GM12878 (cell line): ENCODE data around the gene ZNF22. TPM values are rescaled to one million over a fixed set of nuclear protein-coding genes. Genes with fewer than 3 reads are reported as not detected.

Experiments
- ATAC-seq: fragments of 200-7000 bp; cut with Tn5 transposase; 3 replicates; pipeline ENCODE4 v1.9.1; 2020; ENCODE audit warnings: mild to moderate bottlenecking, moderate library complexity
- BruUV-seq: library from RNA; stranded (reverse); fragments of 400-500 nt; replicated peaks from 2 replicates; lab custom pipeline; 2021; lab: Mats Ljungman, UMichigan
- CTCF ChIA-PET: fragments of 300-600 bp; sonication (Branson Sonifier 250); formaldehyde crosslinking; extraction: SDS; loops from one replicate; lab custom pipeline; 2021; ENCODE audit warnings: inconsistent platforms; lab: Yijun Ruan, JAX
- POLR2A ChIA-PET: fragments of 350-600 bp; formaldehyde crosslinking; extraction: SDS; loops from one replicate; lab custom pipeline; 2021; ENCODE audit warnings: inconsistent platforms; lab: Charles Lee
- RAD21 ChIA-PET: fragments of 300-600 bp; sonication (Branson Sonifier 250); formaldehyde crosslinking; loops from one replicate; lab custom pipeline; 2023; ENCODE audit warnings: antibody characterized with exemption; ENCODE audit not compliant: unreplicated experiment; lab: Charles Lee
- SMC1A ChIA-PET: fragments of 300-600 bp; sonication (Branson Sonifier 250); formaldehyde crosslinking; loops from one replicate; lab custom pipeline; 2023; ENCODE audit not compliant: unreplicated experiment, uncharacterized antibody; lab: Charles Lee
- DNase-seq: peaks from one replicate; pipeline ENCODE4 v3.0.0-alpha.2; 2011; ENCODE audit warnings: low read depth, low spot score
- FAIRE-seq: peaks from 3 replicates; lab custom pipeline; 2011; peaks lifted over from hg19 to GRCh38; lab: Jason Lieb, UNC
- H2AFZ ChIP-seq: 2 replicates; pipeline ENCODE4 v1.6.0; 2011; ENCODE audit warnings: low read depth, low read length, control low read depth; ENCODE audit not compliant: control insufficient read depth
- H3K27ac ChIP-seq: 2 replicates; pipeline ENCODE4 v1.5.1; 2011; ENCODE audit warnings: control low read depth; ENCODE audit not compliant: control insufficient read depth, insufficient read depth
- H3K27me3 ChIP-seq, 2 experiments: replicated peaks in 1 of 2; 2 replicates each; pipeline versions ENCODE4 v1.6.0 to v1.6.1; 2011; ENCODE audit warnings: low read length in 1 of 2; ENCODE audit not compliant: control insufficient read depth in 2 of 2, insufficient read depth in 2 of 2
- H3K36me3 ChIP-seq, 2 experiments: 2 replicates each; pipeline ENCODE4 v1.5.1; 2011; ENCODE audit warnings: low read length in 1 of 2; ENCODE audit not compliant: control insufficient read depth in 2 of 2, insufficient read depth in 2 of 2
- H3K4me1 ChIP-seq: 2 replicates; pipeline ENCODE4 v1.6.1; 2011; ENCODE audit warnings: mild to moderate bottlenecking, low read length, moderate library complexity, mixed read lengths; ENCODE audit not compliant: control insufficient read depth, insufficient read depth
- H3K4me2 ChIP-seq: 2 replicates; pipeline ENCODE4 v1.6.0; 2011; ENCODE audit warnings: control low read depth; ENCODE audit not compliant: control insufficient read depth, insufficient read depth
- H3K4me3 ChIP-seq: fragments of 200-600 bp; sonication (generic); 2 replicates; pipeline ENCODE4 v1.5.1; 2016
- H3K79me2 ChIP-seq: 2 replicates; pipeline ENCODE4 v1.6.0; 2011; ENCODE audit warnings: low read length; ENCODE audit not compliant: control insufficient read depth, insufficient read depth
- H3K9ac ChIP-seq: 2 replicates; pipeline ENCODE4 v1.8.0; 2011; ENCODE audit warnings: low read length, control low read depth, mixed read lengths; ENCODE audit not compliant: control insufficient read depth, insufficient read depth
- H3K9me3 ChIP-seq: replicated peaks from 3 replicates; pipeline ENCODE4 v1.5.1; 2011; ENCODE audit warnings: mild to moderate bottlenecking, low read length; ENCODE audit not compliant: control insufficient read depth, insufficient read depth
- H4K20me1 ChIP-seq: 2 replicates; pipeline ENCODE4 v1.6.0; 2011; ENCODE audit not compliant: control insufficient read depth, insufficient read depth
- CBX3 ChIP-seq: fragments of 200-600 bp; sonication (generic); IDR thresholded peaks from 2 replicates; pipeline ENCODE4 v1.6.1; 2016; ENCODE audit warnings: low read depth, borderline replicate concordance
- CHD4 ChIP-seq: fragments of 200-600 bp; sonication (generic); IDR thresholded peaks from 2 replicates; pipeline ENCODE4 v1.6.1; 2016; ENCODE audit warnings: mild to moderate bottlenecking
- IRF5 ChIP-seq: fragments of 450-650 bp; IDR thresholded peaks from 2 replicates; pipeline ENCODE4 v1.6.1; 2017; ENCODE audit warnings: borderline replicate concordance
- KDM1A ChIP-seq: fragments of 200-600 bp; sonication (generic); IDR thresholded peaks from 2 replicates; pipeline ENCODE4 v1.6.1; 2016; ENCODE audit warnings: borderline replicate concordance
- LARP7 ChIP-seq: fragments of 450-650 bp; IDR thresholded peaks from 2 replicates; pipeline ENCODE4 v1.6.1; 2017; ENCODE audit warnings: mild to moderate bottlenecking
- MEF2A ChIP-seq: IDR thresholded peaks from 2 replicates; pipeline ENCODE4 v1.6.1; 2011; ENCODE audit warnings: low read depth, mild to moderate bottlenecking, low read length, moderate library complexity; ENCODE audit not compliant: insufficient read depth
- MTA3 ChIP-seq: IDR thresholded peaks from 2 replicates; pipeline ENCODE4 v1.6.1; 2012; ENCODE audit warnings: low read length, inconsistent platforms, borderline replicate concordance
- NBN ChIP-seq: fragments of 450-650 bp; IDR thresholded peaks from 2 replicates; pipeline ENCODE4 v1.6.1; 2016
- NFYB ChIP-seq: IDR thresholded peaks from 2 replicates; pipeline ENCODE4 v1.6.1; 2011; ENCODE audit warnings: low read depth, mild to moderate bottlenecking, low read length, improper control_type of control experiment, moderate library complexity; ENCODE audit not compliant: insufficient read depth
- RELA ChIP-seq: fragments of 450-650 bp; IDR thresholded peaks from 2 replicates; pipeline ENCODE4 v1.8.0; 2014; ENCODE audit warnings: borderline replicate concordance; ENCODE audit not compliant: partially characterized antibody
- SMC3 ChIP-seq: IDR thresholded peaks from 2 replicates; pipeline ENCODE4 v1.6.1; 2011; ENCODE audit warnings: low read length, improper control_type of control experiment, borderline replicate concordance
- TARDBP ChIP-seq: IDR thresholded peaks from 2 replicates; pipeline ENCODE4 v1.6.1; 2016; ENCODE audit warnings: borderline replicate concordance
- USF2 ChIP-seq: IDR thresholded peaks from 2 replicates; pipeline ENCODE4 v1.6.1; 2011; ENCODE audit warnings: low read depth, low read length, improper control_type of control experiment, borderline replicate concordance
- YY1 ChIP-seq: IDR thresholded peaks from 2 replicates; pipeline ENCODE4 v1.6.1; 2011; ENCODE audit warnings: low read depth, mild to moderate bottlenecking, low read length
- ZBTB4 ChIP-seq: fragments of 450-650 bp; formaldehyde crosslinking; IDR thresholded peaks from 2 replicates; pipeline ENCODE4 v1.4.0; 2022; ENCODE audit warnings: mild to moderate bottlenecking, moderate library complexity
- ZBTB40 ChIP-seq: fragments of 450-650 bp; IDR thresholded peaks from 2 replicates; pipeline ENCODE4 v1.6.1; 2016; ENCODE audit warnings: mild to moderate bottlenecking, moderate library complexity, borderline replicate concordance
- WGBS: methylation state at CpG from one replicate; pipeline ENCODE4 v1.1.6; 2016; ENCODE audit warnings: low lambda C conversion rate; ENCODE audit not compliant: insufficient replicate concordance, insufficient coverage; ENCODE audit errors: missing lambda C conversion rate; 5-methylcytosine and 5-hydroxymethylcytosine counted together
- in situ Hi-C: fragments of 300-500 bp; cut with MboI; formaldehyde crosslinking; loops from 9 replicates; pipeline ENCODE4 v1.14.3; 2018; ENCODE audit warnings: mixed read lengths
- intact Hi-C: fragments of 100-400 bp; cut with micrococcal nuclease; formaldehyde crosslinking; loops from one replicate; pipeline ENCODE4 v1.14.2; 2022; ENCODE audit not compliant: unreplicated experiment
- polyA plus RNA-seq, 11 experiments: library from polyadenylated mRNA; depleted of rRNA in 4 of 11; unstranded in 6 of 11; stranded (reverse) in 5 of 11; fragments of >200 nt; fragmentation: Nextera tagmentation in 4 of 11; fragmentation: Illumina TruSeq in 1 of 11; extraction: Ambion mirVana in 4 of 11; extraction: Trizol in 1 of 11; gene quantifications; 1 replicate in 1 of 11; 2 replicates in 10 of 11; pipeline versions ENCODE4 v1.2.1 to v1.2.3, GENCODE V29; 2011 to 2016; ENCODE audit warnings: inconsistent platforms in 2 of 11, missing spikeins in 2 of 11, low read depth in 1 of 11
- total RNA-seq, 4 experiments: library from RNA; depleted of rRNA in 3 of 4; stranded (reverse); fragments of >200 nt in 3 of 4; fragmentation: Illumina TruSeq in 1 of 4; extraction: Trizol in 1 of 4; gene quantifications; 2 replicates each; pipeline versions ENCODE4 v1.2.1 to v1.2.3, GENCODE V29; 2013 to 2021

The ZNF22 gene
- total and polyA plus RNA-seq, 10 of the 15 experiments (the other 5 are each of a cell fraction or from before 2014, with no cell fraction given): 31.1 to 74.4 (median 43.8) TPM

- H3K9ac ChIP-seq: no peak overlapping the region
- peaks cover 8% of the 10 kb centered on the region for H3K79me2 ChIP-seq
- intact Hi-C loops (no loop called here), in situ Hi-C loops (no loop called here)
- H3K4me3 ChIP-seq: no peak overlapping the region
- FAIRE-seq: no peak
- H3K27me3 ChIP-seq: no peaks in the 10 kb centered on the region
- no TSS peak for BruUV-seq
- H2AFZ ChIP-seq: no peak overlapping the region
- CTCF ChIA-PET: interaction anchor here (10.1 kb wide), 1 partner anchor 50 kb away, joined by 181 read pairs; no protein-coding TSS in a partner anchor
- H3K4me2 ChIP-seq: no peak overlapping the region
- H4K20me1 ChIP-seq: no peaks in the 10 kb centered on the region
- DNase-seq: no peak
- RAD21 ChIA-PET: interaction anchor here (7.7 kb wide), 1 partner anchor 17 kb away, joined by 124 read pairs; no protein-coding TSS in a partner anchor
- SMC1A ChIA-PET: interaction anchor here (5.2 kb wide), 1 partner anchor 49 kb away, joined by 40 read pairs; no protein-coding TSS in a partner anchor
- no peak overlapping the region for H3K27ac ChIP-seq
- no peak for ATAC-seq
- POLR2A ChIA-PET: interaction anchor here (7.4 kb wide), 1 partner anchor 17 kb away, joined by 110 read pairs; no protein-coding TSS in a partner anchor
- H3K4me1 ChIP-seq: peaks cover 35% of the 10 kb centered on the region
- peaks cover 3 to 4% of the 10 kb centered on the region in 2 experiments; a peak in 3 of 4 replicates for H3K36me3 ChIP-seq
- 54% methylated on average over 9 of the region's 9 CpGs for WGBS
- H3K9me3 ChIP-seq: no peaks in the 10 kb centered on the region
- TF ChIP-seq CHD4 (no peak), IRF5 (no peak), MTA3 (no peak), KDM1A (no peak), SMC3 (no peak), ZBTB40 (no peak), RELA (no peak), LARP7 (no peak), NFYB (no peak), CBX3 (no peak), USF2 (no peak), YY1 (no peak), NBN (no peak), ZBTB4 (CRISPR knock-in tag) (no peak), MEF2A (no peak), TARDBP (no peak)
Observed at GRCh38 chr10:44982114-44982460, 18.6 kb upstream of the ZNF22 start.
